GM12891 (cell line): ENCODE data around the gene KLHL41.

Source experiments
- PAX5 ChIP-seq: IDR thresholded peaks from 2 replicates; pipeline ENCODE4 v1.6.1; 2011; ENCODE audit warnings: low read length, moderate library complexity, mild to moderate bottlenecking; ENCODE audit not compliant: insufficient read depth, severe bottlenecking
- POLR2A ChIP-seq: IDR thresholded peaks from 2 replicates; pipeline ENCODE4 v1.6.1; 2011; ENCODE audit warnings: low read depth, low read length, control low read depth
- POLR2AphosphoS5 ChIP-seq: IDR thresholded peaks from 2 replicates; pipeline ENCODE4 v1.6.1; 2011; ENCODE audit warnings: low read depth, low read length, control low read depth
- POU2F2 ChIP-seq: IDR thresholded peaks from 2 replicates; pipeline ENCODE4 v1.6.1; 2011; ENCODE audit warnings: low read depth, mild to moderate bottlenecking, control low read depth, low read length, moderate library complexity
- SPI1 ChIP-seq: IDR thresholded peaks from 2 replicates; pipeline ENCODE4 v1.6.1; 2011; ENCODE audit warnings: low read depth, low read length, control low read depth
- TAF1 ChIP-seq: IDR thresholded peaks from 2 replicates; pipeline ENCODE4 v1.6.1; 2011; ENCODE audit warnings: low read depth, low read length, control low read depth

DNA sequence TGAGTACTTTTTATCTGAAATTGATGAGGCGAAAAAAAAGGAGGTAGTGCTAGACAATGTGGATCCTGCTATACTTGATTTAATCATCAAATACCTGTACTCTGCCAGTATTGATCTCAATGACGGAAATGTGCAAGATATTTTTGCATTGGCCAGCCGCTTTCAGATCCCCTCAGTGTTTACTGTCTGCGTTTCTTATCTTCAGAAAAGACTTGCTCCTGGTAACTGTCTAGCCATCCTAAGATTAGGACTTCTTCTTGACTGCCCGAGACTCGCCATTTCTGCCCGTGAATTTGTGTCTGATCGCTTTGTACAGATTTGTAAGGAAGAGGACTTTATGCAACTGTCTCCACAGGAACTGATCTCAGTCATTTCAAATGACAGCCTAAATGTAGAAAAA is 453 bp downstream of the KLHL41 start:
- no peak for TF ChIP-seq SPI1
- no peak for TF ChIP-seq POLR2AphosphoS5
- no peak for TF ChIP-seq POLR2A
- no peak for TF ChIP-seq TAF1
- TF ChIP-seq PAX5, result no peak
- no peak for TF ChIP-seq POU2F2
